ENCODE measurements around the gene TMEM135.
"Not testable (repeated sequence)": the region's sequence is repeated elsewhere in the genome, so short reads cannot be mapped to it uniquely, and the experiment has no call there.

Gene TMEM135

GRCh38 chr11:87174870-87175269 lies 137.1 kb downstream of the TMEM135 start:
- no peak for DNase-seq
- in situ Hi-C loops (cut with HindIII; ENCODE audit: low pct_ligation_motif_present, low pct_unique_long_range_greater_than_20kb, low sequenced_read_pairs): no loop called here

DNA sequence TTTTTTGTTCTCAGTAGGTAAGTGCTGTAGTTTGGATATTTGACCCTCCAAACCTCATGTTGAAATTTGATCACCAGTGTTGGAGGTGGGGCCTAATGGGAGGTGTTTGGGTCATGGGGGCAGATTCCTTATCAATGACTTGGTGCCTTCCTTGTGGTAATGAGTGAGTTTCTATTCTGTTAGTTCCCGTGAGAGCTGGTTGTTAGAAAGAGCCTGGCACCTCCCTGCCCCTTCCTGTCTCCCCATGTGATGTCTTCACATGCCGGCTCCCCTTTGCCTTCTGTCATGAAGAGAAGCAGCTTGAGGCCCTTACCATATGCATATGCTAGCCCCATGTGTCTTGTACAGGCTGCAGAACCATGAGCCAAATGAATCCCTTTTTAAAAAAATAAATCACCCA lies 138.3 kb downstream of the TMEM135 start:
- no peak for DNase-seq
- in situ Hi-C loops (cut with HindIII; ENCODE audit: low pct_ligation_motif_present, low pct_unique_long_range_greater_than_20kb, low sequenced_read_pairs): no loop called here

DNA sequence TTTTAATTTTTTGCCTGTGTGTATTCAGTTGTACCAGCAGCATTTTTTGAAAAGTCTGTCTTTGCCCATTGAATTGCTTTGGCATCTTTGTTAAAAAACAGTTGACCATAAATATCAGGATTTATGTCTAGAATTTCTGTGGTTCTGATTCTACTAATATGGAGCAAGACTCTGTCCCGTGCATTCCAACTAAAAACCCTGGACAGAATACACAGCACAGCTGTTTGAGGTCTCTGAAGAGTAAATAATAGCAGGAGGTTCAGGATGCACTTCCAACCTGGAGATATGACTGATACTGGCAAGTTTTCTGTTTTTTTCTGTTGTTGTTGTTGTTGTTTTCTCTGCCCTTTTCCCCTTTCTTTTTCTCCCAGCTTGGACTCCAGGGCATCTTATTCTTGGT lies 141.9 kb downstream of the TMEM135 start:
- in situ Hi-C loops (cut with HindIII; ENCODE audit: low pct_ligation_motif_present, low pct_unique_long_range_greater_than_20kb, low sequenced_read_pairs): no loop called here
- no peak for DNase-seq

DNA sequence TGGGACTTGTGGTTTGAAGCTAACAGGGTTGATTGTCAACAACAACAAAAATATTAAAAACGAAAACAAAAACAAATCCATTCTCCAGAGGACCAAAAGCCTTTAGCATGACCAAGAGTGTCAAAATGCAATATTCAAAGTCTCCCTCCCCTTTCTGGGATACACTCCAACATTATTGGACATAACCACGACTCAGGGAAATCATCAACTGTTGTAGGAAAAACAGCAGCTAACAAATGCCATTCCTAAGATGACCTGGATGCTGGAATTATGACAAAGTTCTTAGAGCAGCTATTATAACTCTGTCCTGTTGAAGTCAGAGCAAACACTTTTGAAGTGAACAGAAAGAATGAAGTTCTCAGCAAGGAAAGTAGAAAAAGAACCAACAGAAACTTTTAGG lies 143.0 kb downstream of the TMEM135 start:
- in situ Hi-C loops (cut with HindIII; ENCODE audit: low pct_ligation_motif_present, low pct_unique_long_range_greater_than_20kb, low sequenced_read_pairs): no loop called here
- peak; percentile 24 for DNase-seq

- in situ Hi-C loops (cut with HindIII; ENCODE audit: low pct_ligation_motif_present, low pct_unique_long_range_greater_than_20kb, low sequenced_read_pairs): no loop called here
- no peak for DNase-seq
Observed at GRCh38 chr11:87181143-87181542, 143.4 kb downstream of the TMEM135 start.

DNA sequence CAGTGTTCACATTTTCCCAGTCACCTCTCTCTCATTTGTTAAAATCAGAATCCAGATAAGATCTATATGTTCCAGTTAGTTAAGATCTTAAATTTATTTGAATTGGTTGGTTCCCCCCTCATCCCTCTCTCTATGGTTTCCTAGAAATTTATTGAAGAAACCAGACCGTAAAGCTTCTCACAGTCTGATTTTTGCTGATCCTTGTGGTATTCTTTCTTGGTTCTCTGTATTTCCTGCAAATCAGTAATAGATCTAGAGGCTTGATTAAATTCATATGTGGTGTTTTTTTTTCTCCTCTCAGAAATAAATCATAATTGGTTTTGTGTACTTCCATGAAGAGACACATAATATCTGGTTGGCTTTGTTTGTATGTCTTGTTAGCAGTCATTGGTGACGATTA lies 147.5 kb downstream of the TMEM135 start:
- DNase-seq: no peak
- in situ Hi-C loops (cut with HindIII; ENCODE audit: low pct_ligation_motif_present, low pct_unique_long_range_greater_than_20kb, low sequenced_read_pairs): no loop called here

- in situ Hi-C loops (cut with HindIII; ENCODE audit: low pct_ligation_motif_present, low pct_unique_long_range_greater_than_20kb, low sequenced_read_pairs): no loop called here
- no peak for DNase-seq
Observed at GRCh38 chr11:87187076-87187475, 149.3 kb downstream of the TMEM135 start.

DNA sequence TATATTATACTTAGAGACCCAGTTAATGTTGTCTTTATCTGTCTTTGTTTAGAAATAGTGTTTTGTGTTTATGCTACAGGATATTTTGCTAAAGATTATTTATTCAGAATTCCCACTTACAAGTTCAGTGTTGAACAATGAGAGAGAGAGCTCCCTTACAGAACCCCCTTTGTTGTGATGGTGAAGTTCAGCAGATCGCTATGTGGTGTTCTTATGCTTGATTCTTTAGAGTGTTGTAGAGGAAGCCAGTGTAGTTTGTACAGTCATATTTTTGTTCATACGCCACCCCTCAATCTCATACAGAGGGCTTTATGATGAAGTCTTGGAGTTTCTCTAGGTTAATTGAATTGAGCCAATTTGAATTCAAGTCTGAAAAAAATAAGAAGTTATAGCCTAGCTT lies 150.2 kb downstream of the TMEM135 start:
- in situ Hi-C loops (cut with HindIII; ENCODE audit: low pct_ligation_motif_present, low pct_unique_long_range_greater_than_20kb, low sequenced_read_pairs): no loop called here
- DNase-seq: no peak

DNA sequence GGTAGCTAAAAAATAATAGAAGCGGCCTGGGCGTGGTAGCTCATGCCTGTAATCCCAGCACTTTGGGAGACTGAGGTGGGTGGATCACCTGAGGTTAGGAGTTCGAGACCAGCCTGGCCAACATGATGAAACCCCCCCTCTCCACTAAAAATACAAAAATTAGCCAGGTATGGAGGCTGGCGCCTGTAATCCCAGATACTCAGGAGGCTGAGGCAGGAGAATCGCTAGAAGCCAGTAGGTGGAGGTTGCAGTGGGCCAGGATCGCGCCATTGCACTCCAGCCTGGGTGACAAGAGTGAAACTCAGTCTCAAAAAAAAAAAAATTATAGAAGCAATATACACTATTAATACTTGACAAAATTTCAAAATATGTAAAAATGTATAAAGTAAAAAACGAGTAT lies 150.7 kb downstream of the TMEM135 start:
- DNase-seq; in situ Hi-C loops (cut with HindIII; ENCODE audit: low pct_ligation_motif_present, low pct_unique_long_range_greater_than_20kb, low sequenced_read_pairs): not testable (repeated sequence)

GRCh38 chr11:87188921-87189320 lies 151.2 kb downstream of the TMEM135 start:
- DNase-seq; in situ Hi-C loops (cut with HindIII; ENCODE audit: low pct_ligation_motif_present, low pct_unique_long_range_greater_than_20kb, low sequenced_read_pairs): not testable (repeated sequence)

GRCh38 chr11:87190071-87190470 lies 152.3 kb downstream of the TMEM135 start:
- DNase-seq: no peak
- in situ Hi-C loops (cut with HindIII; ENCODE audit: low pct_ligation_motif_present, low pct_unique_long_range_greater_than_20kb, low sequenced_read_pairs): no loop called here

DNA sequence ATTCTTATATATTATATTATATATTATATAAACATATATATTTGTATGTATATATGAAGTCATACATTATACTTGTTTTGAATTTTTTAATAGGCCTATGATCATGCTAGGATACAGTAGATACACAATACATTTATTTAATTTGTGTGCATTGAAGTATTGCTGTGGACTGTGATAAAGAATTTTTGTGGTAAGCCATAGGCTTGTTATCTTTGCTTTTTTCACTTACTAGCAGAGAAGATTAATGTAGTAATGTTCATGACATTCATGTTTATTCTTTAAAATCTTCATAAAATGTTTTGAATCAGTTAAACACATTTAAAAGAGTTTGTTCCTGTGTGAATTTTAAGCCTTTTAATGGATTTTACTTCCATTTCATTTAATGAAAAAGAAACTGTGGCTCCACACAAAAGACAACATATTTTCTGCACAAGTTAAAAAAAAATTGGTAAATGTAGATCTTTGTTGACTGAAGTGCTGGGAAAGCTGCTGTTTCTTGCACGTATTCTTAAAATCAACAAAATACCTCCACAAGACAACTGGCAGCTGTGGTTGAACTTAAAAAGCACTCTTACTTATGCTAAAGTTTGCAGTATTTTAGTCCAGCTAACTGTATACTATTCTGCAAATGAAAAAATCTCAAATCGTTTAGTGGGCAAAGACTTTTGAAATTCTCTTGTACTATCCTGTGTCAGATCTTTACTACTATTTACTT lies 156.2 kb downstream of the TMEM135 start:
- in situ Hi-C loops (cut with HindIII; ENCODE audit: low pct_ligation_motif_present, low pct_unique_long_range_greater_than_20kb, low sequenced_read_pairs): no loop called here
- no peak for DNase-seq

DNA sequence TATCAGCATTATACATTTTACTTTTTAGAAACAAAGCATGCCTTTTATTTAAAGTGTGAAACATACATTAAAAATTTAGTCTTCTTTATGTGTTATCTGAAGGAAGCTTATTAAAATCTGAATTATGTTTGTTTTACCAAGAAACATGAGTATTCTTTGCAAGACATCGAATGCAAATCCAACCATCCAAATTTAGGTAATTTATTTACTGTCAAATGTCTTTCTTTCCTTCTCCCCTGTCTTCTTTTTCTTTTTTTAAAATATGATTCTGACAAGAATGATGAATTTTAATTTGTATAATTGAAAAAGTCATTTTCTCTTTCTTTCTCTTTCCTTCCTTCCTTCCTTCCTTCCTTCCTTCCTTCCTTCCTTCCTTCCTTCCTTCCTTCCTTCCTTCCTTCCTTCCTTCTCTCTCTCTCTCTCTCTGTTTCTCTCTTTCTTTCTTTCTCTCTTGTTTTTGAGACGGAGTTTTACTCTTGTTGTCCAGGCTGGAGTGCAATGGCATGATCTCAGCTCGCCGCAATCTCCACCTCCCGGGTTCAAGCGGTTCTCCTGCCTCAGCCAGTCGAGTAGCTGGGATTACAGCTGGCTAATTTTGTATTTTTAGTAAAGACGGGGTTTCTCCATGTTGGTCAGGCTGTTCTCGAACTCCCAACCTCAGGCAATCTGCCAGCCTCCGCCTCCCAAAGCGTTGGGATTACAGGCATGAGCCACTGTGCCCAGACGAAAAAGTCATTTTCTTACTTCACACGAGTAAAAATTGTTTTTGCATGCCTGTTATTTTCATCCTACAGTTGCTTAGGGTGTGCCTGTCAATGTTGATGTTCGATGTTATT lies 157.5 kb downstream of the TMEM135 start:
- in situ Hi-C loops (cut with HindIII; ENCODE audit: low pct_ligation_motif_present, low pct_unique_long_range_greater_than_20kb, low sequenced_read_pairs): no loop called here
- DNase-seq: no peak

DNA sequence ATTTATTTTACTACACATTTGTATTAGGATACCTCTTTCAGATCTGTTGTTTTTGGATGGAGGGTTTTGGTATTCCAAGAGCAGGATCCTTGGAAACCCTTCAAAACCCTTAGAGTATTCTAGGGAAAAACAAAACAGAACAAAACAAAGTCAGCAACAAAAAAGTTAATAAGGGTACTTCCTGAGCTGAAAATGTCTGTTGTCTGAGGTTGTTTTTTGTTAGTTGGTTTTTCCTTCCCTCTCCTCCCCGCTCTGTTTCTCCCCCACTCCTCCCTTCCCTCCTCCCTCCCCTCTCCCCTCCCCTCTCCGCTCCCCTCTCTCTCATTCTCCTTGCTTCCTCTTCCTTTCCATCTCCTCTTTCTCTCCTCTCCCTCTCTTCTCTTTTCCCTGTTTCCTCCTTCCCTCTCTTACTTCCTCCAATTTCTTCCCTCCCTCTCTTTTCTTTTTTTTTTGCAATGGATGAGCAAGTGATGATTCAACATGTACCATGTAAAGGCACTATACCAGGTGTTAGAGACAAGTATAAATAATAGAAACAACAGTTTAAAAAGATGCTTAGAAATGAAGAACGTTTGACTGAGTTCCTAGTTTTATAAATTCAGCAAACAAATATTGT lies 160.6 kb downstream of the TMEM135 start:
- in situ Hi-C loops (cut with HindIII; ENCODE audit: low pct_ligation_motif_present, low pct_unique_long_range_greater_than_20kb, low sequenced_read_pairs): no loop called here
- DNase-seq: no peak

DNA sequence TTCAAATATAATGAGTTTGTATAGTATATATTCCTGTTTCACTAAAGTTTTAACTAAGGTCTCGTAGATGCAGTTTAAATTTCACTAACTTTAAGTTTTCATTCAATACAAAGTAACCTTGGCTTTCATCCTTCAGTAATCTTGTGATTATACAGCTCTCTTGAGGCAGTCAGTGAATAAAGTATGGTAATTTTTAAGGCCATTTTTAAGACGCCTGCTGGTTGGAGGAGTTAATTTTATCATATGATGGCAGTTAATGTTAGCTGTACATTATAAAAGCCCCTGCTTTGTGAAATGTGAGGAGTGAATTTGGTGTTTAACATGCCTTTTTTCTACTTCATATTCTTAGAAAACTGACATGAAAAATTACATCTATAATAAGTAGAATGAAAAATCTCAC lies 163.6 kb downstream of the TMEM135 start:
- in situ Hi-C loops (cut with HindIII; ENCODE audit: low pct_ligation_motif_present, low pct_unique_long_range_greater_than_20kb, low sequenced_read_pairs): no loop called here
- DNase-seq: no peak

GRCh38 chr11:87203907-87204602 lies 166.3 kb downstream of the TMEM135 start:
- DNase-seq: no peak
- in situ Hi-C loops (cut with HindIII; ENCODE audit: low pct_ligation_motif_present, low pct_unique_long_range_greater_than_20kb, low sequenced_read_pairs): no loop called here

- DNase-seq: no peak
- in situ Hi-C loops (cut with HindIII; ENCODE audit: low pct_ligation_motif_present, low pct_unique_long_range_greater_than_20kb, low sequenced_read_pairs): no loop called here
Observed at GRCh38 chr11:87212891-87213290, 175.2 kb downstream of the TMEM135 start.

DNA sequence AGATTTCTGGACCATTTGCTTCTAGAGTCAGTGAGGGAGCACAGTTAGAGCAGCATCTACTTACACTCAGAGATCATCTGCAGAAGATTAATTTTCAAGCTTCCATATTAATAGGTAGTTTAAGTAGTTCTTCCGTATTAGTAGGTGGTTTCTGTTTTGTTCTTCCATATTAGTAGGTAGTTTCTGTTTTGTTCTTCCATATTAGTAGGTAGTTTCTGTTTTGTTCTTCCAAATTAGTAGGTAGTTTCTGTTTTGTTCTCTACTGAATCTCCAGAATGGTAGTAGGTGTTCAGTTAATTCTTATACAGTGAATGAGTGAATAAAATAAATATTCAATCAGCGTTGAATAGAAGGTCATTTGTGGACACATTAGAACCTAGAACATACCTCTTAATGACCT lies 175.7 kb downstream of the TMEM135 start:
- no peak for DNase-seq
- in situ Hi-C loops (cut with HindIII; ENCODE audit: low pct_ligation_motif_present, low pct_unique_long_range_greater_than_20kb, low sequenced_read_pairs): no loop called here

DNA sequence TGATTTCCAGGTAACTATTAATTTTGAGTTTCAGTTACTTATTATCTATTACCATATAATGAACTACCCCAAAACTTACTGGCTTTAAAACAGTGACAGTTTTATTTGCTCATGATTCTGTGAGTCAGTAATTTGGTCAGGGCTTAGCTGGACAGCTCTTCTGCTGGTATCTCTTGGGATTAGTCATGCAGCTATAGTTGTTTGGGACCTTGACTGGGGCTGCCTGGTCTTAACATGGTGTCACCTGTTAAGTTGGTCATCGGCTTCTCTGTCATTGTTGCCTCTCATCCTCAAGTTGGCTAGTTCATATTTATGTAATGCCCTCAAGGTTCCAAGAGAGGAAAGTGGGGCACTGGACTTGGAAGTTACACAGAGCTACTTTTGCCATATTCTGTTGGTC lies 177.5 kb downstream of the TMEM135 start:
- in situ Hi-C loops (cut with HindIII; ENCODE audit: low pct_ligation_motif_present, low pct_unique_long_range_greater_than_20kb, low sequenced_read_pairs): no loop called here
- peak; percentile 18 for DNase-seq
